GM12872 (cell line): Measurements from ENCODE around the gene FAM3C.

ENCODE experiments used
- CTCF ChIP-seq: IDR thresholded peaks from 3 replicates; pipeline ENCODE4 v1.5.1; 2011; ENCODE audit warnings: low read depth, mild to moderate bottlenecking, low read length, moderate library complexity; ENCODE audit not compliant: insufficient read depth

The FAM3C gene

GRCh38 chr7:121395961-121396757, at the start of gene FAM3C:
FAM3C (minus strand) TSS chr7:121396308; CDS start chr7:121382969, 13,339 bp downstream.
- peak; percentile 64; the same call in 2 of the 3 replicates for TF ChIP-seq CTCF

- no peak for TF ChIP-seq CTCF
Observed at GRCh38 chr7:121442845-121443244, 46.7 kb upstream of the FAM3C start.

- TF ChIP-seq CTCF, result no peak
Observed at GRCh38 chr7:121440857-121441503, 44.9 kb upstream of the FAM3C start.

GRCh38 chr7:121438043-121438955, 42.2 kb upstream of the FAM3C start:
- 0 out of 3 replicates have a peak, but pooled peaks have one; percentile 17 for TF ChIP-seq CTCF

- no peak for TF ChIP-seq CTCF
Observed at GRCh38 chr7:121437470-121437869, 41.4 kb upstream of the FAM3C start.

GRCh38 chr7:121436688-121437087, 40.6 kb upstream of the FAM3C start:
- no peak for TF ChIP-seq CTCF

GRCh38 chr7:121436136-121436535, 40.0 kb upstream of the FAM3C start:
- no peak for TF ChIP-seq CTCF
